ENCODE data around the gene KIAA0408.

KIAA0408 gene

DNA sequence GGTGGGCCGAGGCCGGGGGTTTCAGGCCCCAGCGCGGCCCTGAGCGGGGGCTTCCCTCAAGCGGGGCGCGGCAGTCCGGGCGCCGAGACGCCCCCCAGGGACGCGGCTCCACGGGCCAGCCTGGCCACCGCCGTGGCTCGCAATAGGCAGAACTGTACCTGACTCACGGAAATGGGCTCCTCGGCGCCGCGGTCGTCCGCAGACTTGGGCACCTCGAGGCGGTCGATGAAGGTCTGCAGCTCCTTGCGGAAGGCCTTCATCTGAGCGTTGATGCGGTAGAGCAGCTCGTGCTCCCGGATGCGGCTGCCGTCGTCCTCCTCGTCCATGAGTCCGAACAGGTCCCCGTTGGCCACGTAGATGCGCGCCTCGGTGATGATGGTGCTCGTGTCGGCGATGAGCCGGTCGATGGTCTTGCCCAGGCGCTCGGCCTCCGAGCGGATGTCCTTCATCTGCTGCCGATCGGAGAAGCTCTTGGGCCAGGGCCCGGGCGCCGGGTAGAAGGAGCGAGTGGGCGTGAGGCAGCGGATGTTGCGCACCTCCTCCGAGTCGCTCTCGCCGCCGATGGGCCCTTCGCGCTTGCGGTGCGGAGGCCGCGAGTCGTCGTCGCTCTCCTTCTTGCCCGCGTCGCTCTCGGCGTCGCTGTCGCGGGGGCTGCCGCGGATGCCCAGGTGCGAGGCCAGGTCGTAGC lies 16.1 kb upstream of the KIAA0408 start:
- H3K9me3 Mint-ChIP-seq, result no peaks in the 10 kb centered on the region
- H3K4me1 Mint-ChIP-seq (ENCODE audit: low read depth), result no peaks in the 10 kb centered on the region
- no peak overlapping the region for H3K27ac Mint-ChIP-seq
- H3K36me3 Mint-ChIP-seq (ENCODE audit: low read depth), result peaks cover 13% of the 10 kb centered on the region
- H3K27me3 Mint-ChIP-seq, result peaks cover 12% of the 10 kb centered on the region
- H3K4me3 Mint-ChIP-seq, result no peak overlapping the region

DNA sequence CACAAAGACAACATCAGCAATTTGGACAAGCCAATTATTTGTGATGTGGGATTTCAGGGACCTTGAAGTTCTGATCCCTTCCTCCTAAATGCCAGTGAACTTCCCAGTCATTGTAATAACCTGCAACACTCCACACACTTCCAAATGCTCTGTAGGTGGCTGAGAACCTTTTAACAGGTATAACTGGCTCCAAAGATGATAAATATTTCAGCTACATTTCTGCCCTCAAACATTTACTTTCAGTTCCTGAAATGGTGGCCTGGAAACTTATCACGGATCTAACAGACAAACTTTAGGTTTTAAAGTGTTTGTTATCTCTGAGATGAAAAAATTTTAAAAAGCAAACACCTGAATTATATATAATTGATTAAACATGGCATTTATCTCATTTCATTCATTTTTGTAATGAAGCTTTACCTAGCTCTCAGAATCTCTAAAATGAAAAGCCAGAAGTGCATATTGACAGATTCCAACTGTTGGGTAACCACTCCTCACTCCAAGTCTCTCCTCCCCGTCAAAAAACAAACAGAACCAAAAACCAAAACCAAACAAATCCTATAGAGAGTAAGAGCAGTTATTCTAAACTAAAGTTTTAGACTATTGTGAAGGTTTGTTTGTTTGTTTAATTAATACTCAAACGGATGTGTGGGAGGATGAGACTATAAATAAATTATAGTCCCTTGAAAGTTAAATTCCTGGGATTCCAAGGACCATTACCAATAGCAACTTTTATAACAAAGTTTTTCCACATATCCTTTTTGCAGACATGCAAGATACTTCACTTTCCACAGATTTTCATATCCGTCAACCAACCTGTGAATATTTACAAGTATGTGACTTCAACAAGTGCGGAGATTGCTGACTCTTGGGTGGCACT lies 12.4 kb upstream of the KIAA0408 start:
- Mint-ChIP-seq H3K27ac (no peak overlapping the region), H3K27me3 (peaks cover 6% of the 10 kb centered on the region), H3K4me3 (no peak overlapping the region), H3K36me3 (ENCODE audit: low read depth) (peaks cover 5% of the 10 kb centered on the region), H3K4me1 (ENCODE audit: low read depth) (no peaks in the 10 kb centered on the region), H3K9me3 (no peaks in the 10 kb centered on the region)

DNA sequence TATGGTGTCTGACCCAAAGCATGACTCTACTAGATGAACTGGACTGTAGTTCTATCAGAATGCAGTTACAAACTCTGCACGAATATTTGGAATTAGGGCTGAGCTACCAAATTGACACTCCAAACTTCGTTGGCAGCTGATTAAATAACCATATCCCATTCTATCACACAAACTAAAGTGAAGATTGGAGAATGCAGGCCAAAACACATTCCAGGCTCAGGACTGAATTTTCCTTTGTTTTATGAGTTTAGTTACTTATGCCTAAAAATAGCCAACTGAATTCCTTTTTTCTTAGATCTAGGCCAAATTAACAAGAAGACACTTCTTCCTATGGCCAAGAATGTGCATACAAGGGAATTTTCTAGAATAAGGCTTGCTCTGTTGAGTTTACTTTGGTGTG lies 9.7 kb upstream of the KIAA0408 start:
- no peaks in the 10 kb centered on the region for H3K4me1 Mint-ChIP-seq (ENCODE audit: low read depth)
- no peak overlapping the region for H3K4me3 Mint-ChIP-seq
- peaks cover 6% of the 10 kb centered on the region for H3K27me3 Mint-ChIP-seq
- no peak overlapping the region for H3K27ac Mint-ChIP-seq
- H3K36me3 Mint-ChIP-seq (ENCODE audit: low read depth), result no peaks in the 10 kb centered on the region
- H3K9me3 Mint-ChIP-seq, result no peaks in the 10 kb centered on the region

DNA sequence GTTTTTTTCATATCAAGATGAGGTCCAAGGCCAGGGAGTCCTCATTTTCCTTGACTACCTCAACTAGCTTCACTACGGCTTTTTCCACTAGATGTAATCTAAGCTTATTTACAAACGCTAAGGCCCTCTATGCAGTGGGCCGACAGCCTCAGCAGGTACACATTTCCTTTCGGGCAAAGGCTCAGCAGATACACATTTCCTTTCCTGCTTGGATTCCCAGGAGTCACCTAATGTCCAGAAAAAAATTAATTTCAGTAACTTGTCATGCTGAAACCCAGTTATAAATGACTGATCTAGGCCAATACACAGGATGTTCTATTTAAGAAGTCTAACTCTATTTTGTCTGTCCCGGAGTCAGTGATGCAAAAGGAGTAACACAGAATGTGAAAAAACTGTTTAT lies 7.2 kb upstream of the KIAA0408 start:
- Mint-ChIP-seq H3K4me1 (ENCODE audit: low read depth) (no peaks in the 10 kb centered on the region), H3K4me3 (no peak overlapping the region), H3K9me3 (no peaks in the 10 kb centered on the region), H3K27ac (no peak overlapping the region), H3K36me3 (ENCODE audit: low read depth) (no peaks in the 10 kb centered on the region), H3K27me3 (no peaks in the 10 kb centered on the region)

DNA sequence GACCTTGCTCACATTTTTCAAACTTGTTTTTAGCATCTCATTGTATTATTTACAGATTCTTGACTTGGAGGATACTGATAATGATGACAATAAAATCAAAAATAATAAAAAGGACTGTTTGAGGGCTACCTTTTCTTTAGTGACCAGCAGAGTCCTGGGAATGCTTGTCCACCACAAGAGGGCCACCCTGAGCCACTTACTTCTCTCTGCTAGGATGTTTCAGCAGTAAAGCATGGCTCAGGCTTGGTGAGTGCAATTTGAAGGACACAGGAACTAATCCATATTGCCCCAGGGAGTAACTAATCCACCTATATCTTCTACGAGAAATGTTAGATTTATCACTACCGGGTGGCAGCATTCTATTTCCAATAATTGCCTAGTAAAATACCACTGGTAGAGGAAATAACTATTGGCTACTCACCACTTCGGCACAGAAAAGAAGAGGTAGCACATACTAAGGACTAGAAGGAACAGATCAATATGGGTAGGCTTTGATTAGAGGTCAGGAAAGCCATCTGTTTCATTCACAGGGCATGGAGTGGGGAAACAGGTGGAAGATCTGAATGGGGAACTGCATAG lies 5.8 kb upstream of the KIAA0408 start:
- no peak overlapping the region for H3K27ac Mint-ChIP-seq
- no peak overlapping the region for H3K4me3 Mint-ChIP-seq

DNA sequence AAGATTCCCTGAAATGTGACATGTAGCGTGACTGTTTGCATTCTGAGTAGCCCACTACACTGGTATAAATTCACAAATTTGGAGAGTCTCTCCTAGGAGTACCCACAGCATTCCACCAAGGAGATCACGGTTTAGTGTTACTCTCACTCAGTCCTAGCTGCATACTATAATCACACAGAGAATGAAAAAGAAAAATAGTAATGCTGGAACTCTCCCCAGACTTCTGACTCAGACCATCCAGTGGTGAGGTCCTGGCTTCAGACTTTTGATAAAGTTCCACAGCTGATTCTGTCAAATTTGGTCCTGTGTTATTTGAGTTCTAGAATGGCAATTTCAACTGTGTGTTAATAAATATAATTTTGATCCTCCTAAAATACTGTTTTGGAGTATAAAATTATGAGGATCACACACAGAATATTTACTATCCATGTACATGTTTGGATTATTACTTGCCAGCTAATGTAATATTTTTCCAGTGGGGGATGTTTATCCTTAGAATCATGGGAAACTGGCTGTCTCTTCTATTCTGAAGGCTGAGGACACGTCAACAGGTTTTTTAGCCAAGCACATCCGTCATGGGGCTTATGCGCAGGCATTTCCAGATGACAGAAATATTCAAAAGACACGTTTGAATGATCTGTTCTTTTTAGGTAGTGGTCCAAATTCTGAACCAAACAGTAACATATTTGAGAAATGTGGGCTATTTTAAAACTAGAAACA lies 5.1 kb upstream of the KIAA0408 start:
- Mint-ChIP-seq H3K36me3 (ENCODE audit: low read depth) (no peaks in the 10 kb centered on the region), H3K27me3 (peaks cover 5% of the 10 kb centered on the region), H3K27ac (no peak overlapping the region), H3K4me3 (no peak overlapping the region), H3K9me3 (no peaks in the 10 kb centered on the region), H3K4me1 (ENCODE audit: low read depth) (no peaks in the 10 kb centered on the region)

More for the DNA sequence above, 5.8 kb upstream of the KIAA0408 start:
- H3K36me3 Mint-ChIP-seq (ENCODE audit: low read depth), result no peaks in the 10 kb centered on the region
- no peaks in the 10 kb centered on the region for H3K4me1 Mint-ChIP-seq (ENCODE audit: low read depth)
- peaks cover 5% of the 10 kb centered on the region for H3K27me3 Mint-ChIP-seq
- H3K9me3 Mint-ChIP-seq, result no peaks in the 10 kb centered on the region

DNA sequence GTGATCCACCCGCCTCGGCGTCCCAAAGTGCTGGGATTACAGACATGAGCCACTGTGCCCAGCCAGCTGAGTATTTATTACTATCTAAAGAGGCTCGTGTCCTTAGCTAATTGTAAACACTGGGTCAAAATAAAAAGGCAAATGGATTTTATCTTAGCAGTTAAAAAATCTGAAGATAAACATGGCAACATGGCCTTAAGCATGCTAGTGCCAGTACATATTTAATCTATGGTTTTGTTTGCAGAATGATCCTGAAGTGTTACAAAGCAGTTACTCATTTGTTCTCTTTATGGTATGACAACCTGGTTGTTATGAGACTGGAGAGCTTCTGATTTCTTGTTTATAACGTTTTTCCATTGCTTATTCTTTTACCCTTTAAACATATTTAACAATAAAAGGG lies 3.9 kb upstream of the KIAA0408 start:
- Mint-ChIP-seq H3K9me3 (no peaks in the 10 kb centered on the region), H3K27me3 (peaks cover 5% of the 10 kb centered on the region), H3K36me3 (ENCODE audit: low read depth) (no peaks in the 10 kb centered on the region), H3K4me1 (ENCODE audit: low read depth) (no peaks in the 10 kb centered on the region), H3K27ac (no peak overlapping the region), H3K4me3 (no peak overlapping the region)

DNA sequence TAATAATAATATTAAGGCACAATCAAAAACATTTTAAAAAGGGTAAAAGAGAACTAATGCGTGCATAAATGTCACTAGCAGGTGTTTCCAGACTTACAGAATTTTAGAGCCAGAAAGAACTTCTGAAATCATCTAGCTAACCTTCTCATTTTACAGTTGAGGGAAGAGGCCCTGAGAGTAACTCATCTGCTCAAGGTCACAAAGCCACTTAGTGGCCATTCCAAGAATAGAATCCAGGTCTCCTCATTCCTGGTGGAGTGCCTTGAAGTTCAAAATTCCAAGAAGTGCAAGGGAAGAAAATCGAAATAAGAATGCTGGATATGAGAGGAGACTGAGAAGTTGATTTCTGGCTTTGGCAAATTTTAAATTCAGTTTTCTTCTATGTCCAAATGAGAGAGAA lies 3.2 kb upstream of the KIAA0408 start:
- Mint-ChIP-seq H3K4me3 (no peak overlapping the region), H3K9me3 (no peaks in the 10 kb centered on the region), H3K4me1 (ENCODE audit: low read depth) (no peaks in the 10 kb centered on the region), H3K27ac (no peak overlapping the region), H3K36me3 (ENCODE audit: low read depth) (no peaks in the 10 kb centered on the region), H3K27me3 (peaks cover 5% of the 10 kb centered on the region)

DNA sequence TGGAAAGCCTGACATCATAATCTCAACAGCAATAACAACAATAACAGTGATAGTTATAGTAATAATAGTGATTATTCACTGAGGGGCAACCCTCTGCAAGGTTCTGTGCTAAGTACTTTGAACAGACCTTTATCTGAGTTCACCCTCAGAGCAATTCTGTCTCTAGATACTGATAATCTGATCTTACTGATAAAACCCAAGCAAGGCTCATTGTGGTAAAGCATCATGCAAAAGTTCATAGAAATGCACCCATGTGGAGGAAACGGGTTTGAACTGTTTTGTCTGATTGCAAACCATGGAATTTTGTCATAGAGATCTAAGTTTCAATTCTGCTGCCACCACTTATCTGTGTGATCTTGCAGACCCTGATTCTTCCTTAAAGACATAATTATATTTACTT lies 1.3 kb upstream of the KIAA0408 start:
- Mint-ChIP-seq H3K4me1 (ENCODE audit: low read depth) (peaks cover 7% of the 10 kb centered on the region), H3K4me3 (no peak overlapping the region), H3K9me3 (no peaks in the 10 kb centered on the region), H3K27me3 (peaks cover 11% of the 10 kb centered on the region), H3K36me3 (ENCODE audit: low read depth) (no peaks in the 10 kb centered on the region), H3K27ac (no peak overlapping the region)

DNA sequence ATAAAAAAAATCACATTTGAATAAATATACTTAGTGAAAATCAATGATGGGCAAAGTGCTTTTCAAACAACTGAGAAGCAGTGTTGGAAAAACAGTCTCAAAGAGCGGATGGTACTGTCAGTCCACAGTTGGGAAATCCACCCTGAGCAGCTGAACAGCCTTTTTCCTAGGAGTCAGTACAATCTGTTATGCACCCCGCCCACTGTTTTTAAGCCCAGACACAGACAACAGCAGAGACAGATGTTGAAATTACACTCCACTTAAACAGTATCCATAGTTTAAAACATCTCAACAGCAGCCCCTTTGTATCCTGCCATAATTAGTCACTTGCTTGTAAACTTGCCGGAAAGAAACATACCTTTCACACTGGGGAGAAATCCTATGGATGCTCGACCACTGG lies 372 bp downstream of the KIAA0408 start:
- Mint-ChIP-seq H3K4me1 (ENCODE audit: low read depth) (peaks cover 7% of the 10 kb centered on the region), H3K4me3 (no peak overlapping the region), H3K36me3 (ENCODE audit: low read depth) (no peaks in the 10 kb centered on the region), H3K27me3 (peaks cover 13% of the 10 kb centered on the region), H3K9me3 (no peaks in the 10 kb centered on the region), H3K27ac (no peak overlapping the region)

DNA sequence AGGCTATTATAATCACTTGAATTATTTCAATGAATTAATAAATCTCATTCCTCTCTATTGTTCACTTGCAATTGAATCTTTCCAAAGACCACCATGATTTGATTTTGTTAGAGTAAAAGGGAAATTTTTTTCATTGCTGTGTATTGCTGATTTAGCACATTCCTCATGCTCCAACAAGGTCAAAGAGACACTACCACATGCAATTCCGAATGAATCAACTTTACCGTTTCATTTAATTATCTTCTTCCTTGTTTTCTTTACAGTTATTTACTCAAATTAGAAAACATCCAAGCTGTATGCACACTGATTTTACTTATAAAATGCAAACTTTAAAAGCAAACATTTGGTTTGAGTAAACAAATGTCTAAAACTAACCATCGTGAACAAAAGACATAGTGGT lies 967 bp downstream of the KIAA0408 start:
- Mint-ChIP-seq H3K4me3 (no peak overlapping the region), H3K27me3 (peaks cover 15% of the 10 kb centered on the region), H3K27ac (no peak overlapping the region), H3K4me1 (ENCODE audit: low read depth) (peaks cover 7% of the 10 kb centered on the region), H3K36me3 (ENCODE audit: low read depth) (no peaks in the 10 kb centered on the region), H3K9me3 (no peaks in the 10 kb centered on the region)

DNA sequence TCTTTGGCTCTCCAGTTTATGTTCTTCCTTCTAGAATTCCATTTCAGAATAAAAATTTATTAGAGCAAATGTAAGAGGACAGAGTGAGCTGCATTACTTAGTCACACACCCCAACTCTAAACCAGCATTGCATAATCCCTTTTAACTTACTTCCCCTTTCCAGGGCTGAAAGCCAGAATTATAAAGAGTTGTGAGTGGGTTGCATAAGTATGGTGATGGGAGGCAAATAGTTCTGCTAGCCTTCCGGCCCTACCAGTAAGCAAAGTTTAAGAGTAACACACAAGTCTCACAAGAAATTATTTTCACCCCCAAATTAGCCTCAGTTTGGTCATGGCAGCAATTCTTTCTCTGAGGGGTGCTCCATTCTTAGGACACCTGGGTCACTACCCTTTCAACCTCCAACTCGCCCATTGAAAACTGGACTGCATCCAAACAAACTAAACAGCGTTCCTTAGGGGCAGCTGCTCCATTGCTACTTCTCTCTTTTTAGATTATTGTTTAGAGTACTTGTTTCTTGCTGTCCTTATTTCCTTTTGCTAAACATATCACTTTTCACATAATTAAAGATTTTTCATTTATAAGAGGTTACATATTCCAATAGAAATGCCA lies 1.6 kb downstream of the KIAA0408 start:
- H3K27me3 Mint-ChIP-seq, result peaks cover 15% of the 10 kb centered on the region
- H3K27ac Mint-ChIP-seq, result no peak overlapping the region

DNA sequence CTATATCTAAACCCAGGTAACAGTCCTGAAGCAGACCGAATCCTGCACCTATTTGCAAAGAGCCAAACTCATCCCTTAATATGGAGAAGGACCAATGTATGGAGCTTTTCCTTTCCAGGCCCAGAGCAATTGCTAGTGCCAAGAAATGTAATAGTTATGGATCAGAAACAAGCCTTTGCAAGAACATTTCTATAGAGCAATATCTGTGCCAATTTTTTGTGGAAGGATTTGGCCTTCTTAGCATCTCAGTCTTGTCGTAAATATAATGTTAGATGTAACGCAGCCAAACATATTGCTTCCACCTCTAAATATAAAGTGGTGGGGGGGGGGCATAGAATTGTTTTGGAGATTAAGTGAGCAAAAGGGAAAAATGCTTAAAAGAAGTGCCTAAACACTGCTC lies 2.7 kb downstream of the KIAA0408 start:
- Mint-ChIP-seq H3K4me1 (ENCODE audit: low read depth) (peaks cover 7% of the 10 kb centered on the region), H3K9me3 (no peaks in the 10 kb centered on the region), H3K4me3 (no peak overlapping the region), H3K36me3 (ENCODE audit: low read depth) (no peaks in the 10 kb centered on the region), H3K27me3 (peaks cover 15% of the 10 kb centered on the region), H3K27ac (no peak overlapping the region)

More for the DNA sequence above, 1.6 kb downstream of the KIAA0408 start:
- Mint-ChIP-seq H3K36me3 (ENCODE audit: low read depth) (no peaks in the 10 kb centered on the region), H3K4me3 (no peak overlapping the region), H3K9me3 (no peaks in the 10 kb centered on the region), H3K4me1 (ENCODE audit: low read depth) (peaks cover 7% of the 10 kb centered on the region)

DNA sequence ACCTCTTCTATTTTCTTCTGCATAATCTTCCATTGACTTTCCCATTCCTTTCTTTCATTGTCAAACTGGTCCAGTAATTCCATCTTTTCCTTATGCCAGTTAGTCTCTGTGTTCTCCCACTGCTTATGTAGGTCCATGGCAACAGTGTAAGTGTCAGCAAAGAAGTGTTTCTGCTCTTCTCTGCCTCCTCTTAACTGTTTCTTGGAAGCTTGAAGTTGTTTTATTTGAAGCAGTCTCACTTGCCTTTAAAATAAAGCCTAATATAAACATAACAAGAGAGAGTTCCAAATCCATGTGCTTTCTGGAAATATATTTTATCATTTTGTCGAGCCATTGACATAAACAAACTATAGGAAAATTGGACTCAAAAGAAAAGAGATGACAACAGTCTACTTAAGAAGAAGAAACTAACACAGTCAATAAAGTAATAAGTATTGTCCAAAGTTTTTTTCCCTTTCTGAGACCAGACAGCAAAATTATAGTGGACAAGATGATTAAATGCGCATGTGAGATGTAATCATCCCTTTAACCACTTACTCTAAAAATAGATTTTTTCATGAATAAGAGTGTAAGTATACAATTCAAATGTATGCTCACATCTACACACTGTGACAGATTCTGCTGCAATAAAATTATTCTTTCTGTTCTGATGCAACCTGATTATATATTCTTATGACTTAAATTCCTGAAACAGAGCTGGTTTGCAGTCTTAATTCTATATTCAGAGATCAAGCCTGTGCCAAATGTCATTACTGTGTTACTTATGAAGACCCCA lies 5.2 kb downstream of the KIAA0408 start:
- Mint-ChIP-seq H3K9me3 (no peaks in the 10 kb centered on the region), H3K4me1 (ENCODE audit: low read depth) (peaks cover 7% of the 10 kb centered on the region), H3K27me3 (peaks cover 10% of the 10 kb centered on the region), H3K4me3 (no peak overlapping the region), H3K36me3 (ENCODE audit: low read depth) (no peaks in the 10 kb centered on the region), H3K27ac (no peak overlapping the region)

Measured in stimulated activated naive CD8-positive, alpha-beta T cell treated with anti-CD3 and anti-CD28 coated beads, Interleukin-15, Interleukin-2, amounts not matched to agents 100 ng/mL and 50 ng/mL, for 24 hours (primary cell).